HepG2 (cell line): ENCODE measurements around the gene SOX13. TPM values are rescaled to one million over a fixed set of nuclear protein-coding genes. Genes with fewer than 3 reads are reported as not detected.

Experiments used
- ATAC-seq: fragments of 200-7000 bp; cut with Tn5 transposase; 3 replicates; pipeline ENCODE4 v1.9.1; 2020; ENCODE audit warnings: mild to moderate bottlenecking, moderate library complexity
- BruUV-seq: library from RNA; stranded (reverse); fragments of 400-500 nt; replicated peaks from 2 replicates; lab custom pipeline; 2021; lab: Mats Ljungman, UMichigan
- CTCF ChIA-PET: fragments of 300-600 bp; formaldehyde crosslinking; extraction: SDS; loops from one replicate; lab custom pipeline; 2021; ENCODE audit warnings: low total read pairs, inconsistent platforms, low intra/inter-chr PET ratio; lab: Yijun Ruan, JAX
- POLR2A ChIA-PET: fragments of 350-600 bp; sonication (Branson Sonifier 250); formaldehyde crosslinking; loops from one replicate; lab custom pipeline; 2020; ENCODE audit warnings: antibody characterized with exemption, inconsistent platforms; lab: Yijun Ruan, JAX
- DNase-seq: peaks from one replicate; pipeline ENCODE4 v3.0.0-alpha.2; 2015; ENCODE audit warnings: low spot score
- FAIRE-seq: peaks from 3 replicates; lab custom pipeline; 2011; peaks lifted over from hg19 to GRCh38; lab: Jason Lieb, UNC
- H2AFZ ChIP-seq: one replicate; pipeline ENCODE4 v1.6.1; 2011; ENCODE audit warnings: low read length, inconsistent platforms
- H3K27ac ChIP-seq: fragments of 300-600 bp; 3 replicates; pipeline ENCODE4 v1.8.0; 2011; ENCODE audit warnings: mixed run types, mild to moderate bottlenecking, mixed read lengths, low read length, inconsistent platforms; ENCODE audit not compliant: insufficient read depth; ENCODE audit errors: extremely low read length
- H3K27me3 ChIP-seq, 2 experiments: fragments of 200-600 bp in 1 of 2; 2 replicates in 1 of 2; 3 replicates in 1 of 2; pipeline versions ENCODE4 v1.6.0 to v1.8.0; 2011; ENCODE audit warnings: low read length in 2 of 2, mild to moderate bottlenecking in 2 of 2, moderate library complexity in 2 of 2, inconsistent platforms in 1 of 2; ENCODE audit not compliant: insufficient read depth in 2 of 2, control insufficient read depth in 1 of 2
- H3K36me3 ChIP-seq, 2 experiments: fragments of 200-600 bp in 1 of 2; replicated peaks in 1 of 2; 2 replicates in 1 of 2; 3 replicates in 1 of 2; pipeline versions ENCODE4 v1.5.1 to v1.8.0; 2011; ENCODE audit warnings: low read length in 2 of 2, inconsistent platforms in 1 of 2; ENCODE audit not compliant: insufficient read depth in 2 of 2, control insufficient read depth in 1 of 2
- H3K4me1 ChIP-seq: 2 replicates; pipeline ENCODE4 v1.5.1; 2012; ENCODE audit warnings: low read length, inconsistent platforms; ENCODE audit not compliant: insufficient read depth
- H3K4me2 ChIP-seq: 2 replicates; pipeline ENCODE4 v1.6.0; 2011; ENCODE audit warnings: low read depth, low read length, inconsistent platforms
- H3K4me3 ChIP-seq, 3 experiments: fragments of 200-600 bp in 1 of 3; sonication (generic), shearing (Covaris generic) in 1 of 3; replicated peaks in 1 of 3; 2 replicates each; pipeline ENCODE4 v1.5.1; 2011 to 2016; ENCODE audit warnings: low read length in 3 of 3, inconsistent platforms in 2 of 3, low read depth in 2 of 3, mild to moderate bottlenecking in 2 of 3, control low read depth in 1 of 3, mixed read lengths in 1 of 3; ENCODE audit not compliant: insufficient read depth in 1 of 3
- H3K79me2 ChIP-seq: one replicate; pipeline ENCODE4 v1.6.1; 2011; ENCODE audit warnings: low read length, inconsistent platforms; ENCODE audit not compliant: insufficient read depth
- H3K9ac ChIP-seq: 2 replicates; pipeline ENCODE4 v1.6.0; 2011; ENCODE audit warnings: mild to moderate bottlenecking, low read depth, low read length, inconsistent platforms; ENCODE audit not compliant: insufficient read depth
- H3K9me3 ChIP-seq: 2 replicates; pipeline ENCODE4 v1.5.1; 2012; ENCODE audit warnings: mild to moderate bottlenecking, low read length
- H4K20me1 ChIP-seq: 2 replicates; pipeline ENCODE4 v1.6.0; 2011; ENCODE audit warnings: inconsistent platforms, mild to moderate bottlenecking, low read length, moderate library complexity; ENCODE audit not compliant: insufficient read depth
- KLF11 ChIP-seq: IDR thresholded peaks from 2 replicates; pipeline ENCODE4 v1.6.1; 2016; ENCODE audit warnings: missing compliant biosample characterization
- RARG ChIP-seq: sonication (generic); formaldehyde crosslinking; IDR thresholded peaks from 2 replicates; pipeline ENCODE4 v1.4.0; 2020; ENCODE audit warnings: low read depth, mild to moderate bottlenecking, missing genetic modification reagents
- TOPORS ChIP-seq: sonication (generic); formaldehyde crosslinking; IDR thresholded peaks from 2 replicates; pipeline ENCODE4 v1.8.0; 2023; ENCODE audit warnings: mild to moderate bottlenecking, missing genetic modification reagents
- ZNF160 ChIP-seq: sonication (generic); formaldehyde crosslinking; IDR thresholded peaks from 2 replicates; pipeline ENCODE4 v1.8.0; 2022; ENCODE audit warnings: mild to moderate bottlenecking, inconsistent platforms, missing genetic modification reagents
- ZNF710 ChIP-seq: sonication (generic); formaldehyde crosslinking; IDR thresholded peaks from 2 replicates; pipeline ENCODE4 v1.5.0; 2020; ENCODE audit warnings: mild to moderate bottlenecking, missing genetic modification reagents, borderline replicate concordance
- ZNF891 ChIP-seq: sonication (generic); formaldehyde crosslinking; IDR thresholded peaks from 2 replicates; pipeline ENCODE4 v1.5.0; 2020; ENCODE audit warnings: mild to moderate bottlenecking, missing genetic modification reagents
- WGBS: methylation state at CpG from one replicate; pipeline ENCODE4 v1.1.6; 2017; ENCODE audit warnings: low lambda C conversion rate; 5-methylcytosine and 5-hydroxymethylcytosine counted together
- in situ Hi-C: cut with HindIII; loops from 2 replicates; pipeline ENCODE4 v1.10.0; 2017; ENCODE audit warnings: low pct_unique_long_range_greater_than_20kb; ENCODE audit not compliant: extremely low pct_ligation_motif_present
- intact Hi-C: fragments of 100-400 bp; cut with micrococcal nuclease; formaldehyde crosslinking; loops from one replicate; pipeline ENCODE4 v1.10.0; 2022; ENCODE audit not compliant: unreplicated experiment
- polyA plus RNA-seq, 8 experiments: library from polyadenylated mRNA; depleted of rRNA in 3 of 8; stranded (reverse) in 7 of 8; unstranded in 1 of 8; fragments of >200 nt; fragmentation: Illumina TruSeq in 4 of 8; extraction: Trizol in 4 of 8; gene quantifications; 2 replicates each; pipeline versions ENCODE4 v1.2.1 to v1.2.3, GENCODE V29; 2011 to 2016; ENCODE audit warnings: low read depth in 4 of 8, missing spikeins in 1 of 8, mixed read lengths in 1 of 8; ENCODE audit not compliant: insufficient read depth in 1 of 8
- total RNA-seq, 5 experiments: library from RNA; depleted of rRNA; stranded (reverse); fragments of >200 nt; fragmentation: Illumina TruSeq; extraction: Trizol; gene quantifications; 2 replicates each; pipeline ENCODE4 v1.2.3, GENCODE V29; 2016; ENCODE audit warnings: low read depth in 1 of 5
- TF ChIP-seq, protein P1 (sequence below): sonication (generic); formaldehyde crosslinking; conservative IDR thresholded peaks from 2 replicates; pipeline ENCODE4 v1.4.0; 2020; ENCODE audit warnings: missing genetic modification reagents
- TF ChIP-seq, protein P2 (sequence below): sonication (generic); formaldehyde crosslinking; conservative IDR thresholded peaks from 2 replicates; pipeline ENCODE4 v1.8.1; 2023; ENCODE audit warnings: missing genetic modification reagents

SOX13 gene
- total and polyA plus RNA-seq, 2 of the 13 experiments (the other 11 are each of a cell fraction or from before 2014, with no cell fraction given): 13.3 to 15.8 TPM

GRCh38 chr1:204145033-204145504 lies 72.2 kb downstream of the SOX13 start (continued):
- TF ChIP-seq, protein P1, sequence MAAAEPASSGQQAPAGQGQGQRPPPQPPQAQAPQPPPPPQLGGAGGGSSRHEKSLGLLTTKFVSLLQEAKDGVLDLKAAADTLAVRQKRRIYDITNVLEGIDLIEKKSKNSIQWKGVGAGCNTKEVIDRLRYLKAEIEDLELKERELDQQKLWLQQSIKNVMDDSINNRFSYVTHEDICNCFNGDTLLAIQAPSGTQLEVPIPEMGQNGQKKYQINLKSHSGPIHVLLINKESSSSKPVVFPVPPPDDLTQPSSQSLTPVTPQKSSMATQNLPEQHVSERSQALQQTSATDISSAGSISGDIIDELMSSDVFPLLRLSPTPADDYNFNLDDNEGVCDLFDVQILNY (CRISPR knock-in tag): no peak
- TF ChIP-seq ZNF160 (CRISPR knock-in tag): no peak

DNA sequence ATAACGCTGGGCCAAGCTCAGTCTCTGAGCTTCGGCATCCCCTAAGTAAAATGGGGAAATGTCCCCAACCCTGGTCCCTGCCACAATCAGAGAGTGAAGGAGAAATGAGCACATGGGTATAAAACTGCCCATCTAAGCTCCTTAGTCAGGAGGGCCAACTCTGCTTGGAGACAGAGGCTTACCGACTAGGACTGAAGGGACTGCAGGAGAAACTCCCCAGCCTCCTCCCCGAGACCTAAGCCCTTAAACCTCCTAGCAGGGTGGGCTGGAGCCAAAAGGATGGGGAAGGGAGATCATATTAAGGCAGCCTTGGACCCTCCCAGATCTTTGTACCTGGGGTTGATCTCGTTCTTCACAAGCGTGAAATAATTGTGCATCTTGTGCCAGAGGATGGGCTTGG lies 73.4 kb downstream of the SOX13 start:
- Histone ChIP-seq H3K4me3 (no peak overlapping the region), H4K20me1 (no peaks in the 10 kb centered on the region), H3K4me2 (peak overlapping the region; percentile 50), H3K36me3 (no peaks in the 10 kb centered on the region; a peak in 1 of 5 replicates), H3K27me3 (no peaks in the 10 kb centered on the region; a peak in 1 of 5 replicates), H3K27ac (peak overlapping the region; percentile 65), H3K9ac (no peak overlapping the region), H2AFZ (no peak overlapping the region), H3K4me1 (peaks cover 88% of the 10 kb centered on the region), H3K79me2 (no peaks in the 10 kb centered on the region), H3K9me3 (no peaks in the 10 kb centered on the region)
- DNase-seq (no peak), FAIRE-seq (no peak), ATAC-seq (no peak)
- ChIA-PET CTCF (no interaction called here), POLR2A (interaction anchor here (1.1 kb wide), 1 partner anchor 19 kb away, joined by 3 read pairs; no protein-coding TSS in a partner anchor)
- intact Hi-C loops: loop anchor here (10.0 kb wide), 1 partner anchor 358 kb away; no protein-coding TSS in a partner anchor
- 78% methylated on average over 6 of the region's 6 CpGs for WGBS
- no TSS peak for BruUV-seq
- no peak for TF ChIP-seq ZNF710
- TF ChIP-seq, protein P2, sequence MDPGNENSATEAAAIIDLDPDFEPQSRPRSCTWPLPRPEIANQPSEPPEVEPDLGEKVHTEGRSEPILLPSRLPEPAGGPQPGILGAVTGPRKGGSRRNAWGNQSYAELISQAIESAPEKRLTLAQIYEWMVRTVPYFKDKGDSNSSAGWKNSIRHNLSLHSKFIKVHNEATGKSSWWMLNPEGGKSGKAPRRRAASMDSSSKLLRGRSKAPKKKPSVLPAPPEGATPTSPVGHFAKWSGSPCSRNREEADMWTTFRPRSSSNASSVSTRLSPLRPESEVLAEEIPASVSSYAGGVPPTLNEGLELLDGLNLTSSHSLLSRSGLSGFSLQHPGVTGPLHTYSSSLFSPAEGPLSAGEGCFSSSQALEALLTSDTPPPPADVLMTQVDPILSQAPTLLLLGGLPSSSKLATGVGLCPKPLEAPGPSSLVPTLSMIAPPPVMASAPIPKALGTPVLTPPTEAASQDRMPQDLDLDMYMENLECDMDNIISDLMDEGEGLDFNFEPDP (CRISPR knock-in tag): 0 out of 2 replicates have a peak, but pooled peaks have one; percentile 86
- no peak for TF ChIP-seq ZNF891 (CRISPR knock-in tag)
- no peak for TF ChIP-seq RARG (CRISPR knock-in tag)
- TF ChIP-seq KLF11: no peak
- no peak for TF ChIP-seq TOPORS (CRISPR knock-in tag)
- in situ Hi-C loops: no loop called here
